AG04450 (cell line): Measurements from ENCODE around the gene KCP. TPM values are rescaled to one million over a fixed set of nuclear protein-coding genes. Genes with fewer than 3 reads are reported as not detected.

Experiments used
- CTCF ChIA-PET: fragments of 300-600, 350-600 bp; formaldehyde crosslinking; extraction: SDS; loops from one replicate; lab custom pipeline; 2022; ENCODE audit warnings: antibody characterized with exemption, inconsistent platforms; lab: Charles Lee
- POLR2A ChIA-PET: fragments of 350-600 bp; formaldehyde crosslinking; extraction: SDS; loops from one replicate; lab custom pipeline; 2021; ENCODE audit warnings: antibody characterized with exemption, inconsistent platforms; lab: Yijun Ruan, JAX
- DNase-seq: peaks from one replicate; pipeline ENCODE4 v3.0.0-alpha.2; 2011; ENCODE audit warnings: low read depth, low spot score
- H3K27ac ChIP-seq: one replicate; pipeline ENCODE4 v1.5.1; 2012; ENCODE audit warnings: low read depth, low read length, control low read depth
- H3K27me3 ChIP-seq: one replicate; pipeline ENCODE4 v1.6.0; 2012; ENCODE audit warnings: low read length; ENCODE audit not compliant: control insufficient read depth, insufficient read depth
- H3K4me3 ChIP-seq: 2 replicates; pipeline ENCODE4 v1.5.1; 2011; ENCODE audit warnings: mild to moderate bottlenecking, low read depth, low read length, control low read depth
- H3K9me3 ChIP-seq: 2 replicates; pipeline ENCODE4 v1.5.1; 2012; ENCODE audit warnings: low read length; ENCODE audit not compliant: control insufficient read depth, insufficient read depth
- CTCF ChIP-seq: IDR thresholded peaks from 2 replicates; pipeline ENCODE4 v1.5.1; 2011; ENCODE audit warnings: low read depth, low read length, control low read depth, inconsistent platforms
- polyA plus RNA-seq: library from polyadenylated mRNA; depleted of rRNA; stranded (reverse); fragments of >200 nt; gene quantifications from 2 replicates; pipeline ENCODE4 v1.2.3, GENCODE V29; 2011

Gene KCP
- polyA plus RNA-seq, 1 experiment: 0.04 TPM

DNA sequence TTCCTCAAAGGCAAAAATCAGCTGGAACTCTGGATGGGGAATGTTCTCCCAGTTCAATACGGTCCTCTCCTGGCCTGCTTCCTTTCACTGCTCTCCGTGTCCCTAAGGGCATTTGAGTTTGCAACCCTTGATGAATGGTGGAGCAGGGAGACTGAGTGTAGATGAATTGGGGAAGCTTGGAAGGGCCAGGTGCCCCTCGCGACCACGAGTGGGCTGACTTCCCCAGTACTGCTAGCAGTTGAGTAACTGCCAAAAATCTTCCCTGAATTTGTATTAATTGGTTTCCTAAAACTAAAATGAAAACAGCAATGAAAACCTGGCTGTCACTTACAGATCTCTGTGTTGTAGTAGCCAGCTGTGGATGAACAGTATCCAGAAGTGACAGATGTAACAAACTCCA, 40.8 kb upstream of the KCP start:
- Histone ChIP-seq H3K27ac (no peak overlapping the region), H3K9me3 (no peaks in the 10 kb centered on the region; the same call in 1 of the 2 replicates), H3K4me3 (no peak overlapping the region), H3K27me3 (peaks cover 6% of the 10 kb centered on the region)
- POLR2A ChIA-PET: no interaction called here
- CTCF ChIA-PET: no interaction called here
- no peak for DNase-seq
- no peak for TF ChIP-seq CTCF

DNA sequence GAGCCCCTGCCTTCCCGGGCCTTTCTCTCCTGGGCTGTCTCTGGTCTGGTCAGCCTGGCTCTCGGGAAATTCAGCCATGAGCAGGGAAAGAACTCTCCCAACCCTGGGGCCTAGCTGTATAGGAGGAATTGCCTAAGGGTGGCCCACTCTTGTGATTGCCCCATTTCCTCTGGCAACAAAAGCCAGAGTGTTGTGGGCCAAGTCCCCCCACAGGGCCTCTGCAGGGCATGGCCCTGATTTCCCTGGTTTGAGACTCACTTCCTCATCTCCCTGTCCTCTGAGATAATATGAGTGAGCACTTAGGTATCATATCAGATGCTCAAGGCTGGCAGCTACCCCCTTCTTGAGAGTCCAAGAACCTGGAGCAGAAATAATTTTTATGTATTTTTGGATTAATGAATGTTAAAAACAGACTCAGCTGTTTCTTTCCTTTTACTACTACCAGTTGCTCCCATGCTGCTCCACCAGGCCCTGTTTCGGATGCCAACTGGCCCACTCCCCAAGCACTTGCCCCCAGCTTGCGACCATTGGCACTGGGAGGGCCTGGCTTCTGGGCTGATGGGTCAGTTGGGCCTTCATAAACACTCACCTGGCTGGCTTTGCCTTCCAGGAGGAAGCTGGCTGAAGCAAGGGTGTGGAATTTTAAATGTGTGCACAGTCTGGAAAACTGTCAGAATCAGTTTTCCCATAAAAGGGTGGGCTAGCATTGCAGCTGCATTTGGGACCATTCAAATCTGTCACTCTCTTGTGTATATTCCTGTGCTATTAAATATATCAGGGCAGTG, 38.7 kb upstream of the KCP start:
- ChIA-PET CTCF (interaction anchor here (1.2 kb wide), 1 partner anchor 142 kb away, joined by 3 read pairs; no protein-coding TSS in a partner anchor), POLR2A (no interaction called here)
- no peak for DNase-seq
- no peak overlapping the region for H3K27ac ChIP-seq
- H3K4me3 ChIP-seq: no peak overlapping the region
- H3K9me3 ChIP-seq: no peaks in the 10 kb centered on the region; the same call in 1 of the 2 replicates
- peaks cover 15% of the 10 kb centered on the region for H3K27me3 ChIP-seq
- TF ChIP-seq CTCF: no peak

DNA sequence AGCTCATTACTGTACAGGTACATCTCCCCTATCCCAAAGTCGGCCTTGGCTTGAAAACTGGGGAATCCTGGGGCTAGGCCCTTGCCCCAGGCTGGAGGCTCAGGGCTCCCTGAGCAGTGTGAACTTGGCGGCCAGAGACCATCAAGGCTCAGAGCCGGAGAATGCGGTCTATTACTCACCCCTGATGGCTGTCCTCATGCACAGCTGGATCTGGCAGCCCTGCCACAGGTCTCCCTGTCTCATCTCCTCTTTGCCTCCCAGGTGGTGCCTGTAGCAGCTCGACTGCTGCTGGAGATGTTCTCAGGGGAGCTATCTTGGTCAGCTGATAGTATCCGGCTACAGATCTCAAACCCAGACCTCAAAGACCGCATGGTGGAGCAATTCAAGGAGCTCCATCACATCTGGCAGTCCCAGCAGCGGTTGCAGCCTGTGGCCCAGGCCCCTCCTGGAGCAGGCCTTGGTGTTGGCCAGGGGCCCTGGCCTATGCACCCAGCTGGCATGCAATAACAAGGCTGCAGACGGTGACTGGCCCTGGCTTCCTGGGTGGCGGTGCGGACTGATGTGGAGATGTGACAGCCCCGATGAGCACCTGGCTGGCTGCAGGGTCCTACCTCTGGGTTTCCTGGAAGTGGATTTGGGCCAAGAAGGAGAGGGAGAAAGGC, 37.9 kb upstream of the KCP start:
- TF ChIP-seq CTCF: no peak
- ChIA-PET CTCF (interaction anchor here (0.5 kb wide), 1 partner anchor 234 kb away, joined by 3 read pairs; no protein-coding TSS in a partner anchor), POLR2A (interaction anchor here (0.5 kb wide), 1 partner anchor 85 kb away, joined by 3 read pairs; no protein-coding TSS in a partner anchor)
- no peaks in the 10 kb centered on the region; the same call in 1 of the 2 replicates for H3K9me3 ChIP-seq
- H3K27me3 ChIP-seq: peaks cover 15% of the 10 kb centered on the region
- no peak overlapping the region for H3K27ac ChIP-seq
- H3K4me3 ChIP-seq: no peak overlapping the region
- no peak for DNase-seq

DNA sequence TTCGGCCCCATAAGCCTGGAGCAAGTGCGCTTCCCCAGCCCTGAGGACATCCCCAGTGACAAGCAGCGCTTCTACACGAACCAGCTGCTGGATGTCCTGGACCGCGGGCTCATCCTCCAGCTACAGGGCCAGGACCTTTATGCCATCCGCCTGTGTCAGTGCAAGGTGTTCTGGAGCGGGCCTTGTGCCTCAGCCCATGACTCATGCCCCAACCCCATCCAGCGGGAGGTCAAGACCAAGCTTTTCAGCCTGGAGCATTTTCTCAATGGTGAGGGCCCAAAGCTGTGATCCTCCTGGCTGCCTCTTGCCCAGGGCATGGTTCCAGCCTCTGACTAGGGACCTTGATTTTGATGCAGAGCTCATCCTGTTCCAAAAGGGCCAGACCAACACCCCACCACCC, 37.3 kb upstream of the KCP start:
- no peak overlapping the region for H3K27ac ChIP-seq
- H3K9me3 ChIP-seq: no peaks in the 10 kb centered on the region; the same call in 1 of the 2 replicates
- no peak overlapping the region for H3K4me3 ChIP-seq
- ChIA-PET POLR2A (interaction anchor here (0.5 to 0.6 kb wide), 3 partner anchors 7 to 106 kb away, joined by 3 read pairs; no protein-coding TSS in a partner anchor), CTCF (interaction anchor here (0.5 kb wide), 1 partner anchor 235 kb away, joined by 3 read pairs; no protein-coding TSS in a partner anchor)
- TF ChIP-seq CTCF: no peak
- no peak for DNase-seq
- peaks cover 15% of the 10 kb centered on the region for H3K27me3 ChIP-seq
